ENCODE measurements around the gene PIAS2.
A peak's percentile ranks its signal among the peaks of the same experiment; 100 is the strongest.
"Not testable (repeated sequence)": the region's sequence is repeated elsewhere in the genome, so short reads cannot be mapped to it uniquely, and the experiment has no call there.

The PIAS2 gene

GRCh38 chr18:46832849-46833248 is 84.5 kb downstream of the PIAS2 start:
- no peak for TF ChIP-seq CTCF (IDR thresholded peaks at IDR 0.05; ENCODE audit: control insufficient read depth, extremely low read depth, insufficient read depth)
- H3K4me3 ChIP-seq (ENCODE audit: low read depth, low read length), result no peak overlapping the region
- DNase-seq (ENCODE audit: low read depth), result peak; percentile 54

- DNase-seq (ENCODE audit: low read depth), result not testable (repeated sequence)
These were observed 84.9 kb downstream of the PIAS2 start for GRCh38 chr18:46832422-46832821.

GRCh38 chr18:46831434-46831833 is 85.9 kb downstream of the PIAS2 start:
- no peak overlapping the region for H3K4me3 ChIP-seq (ENCODE audit: low read depth, low read length)
- TF ChIP-seq CTCF (IDR thresholded peaks at IDR 0.05; ENCODE audit: control insufficient read depth, extremely low read depth, insufficient read depth), result no peak
- no peak for DNase-seq (ENCODE audit: low read depth)

More at GRCh38 chr18:46832422-46832821, 84.9 kb downstream of the PIAS2 start:
- H3K4me3 ChIP-seq (ENCODE audit: low read depth, low read length), result not testable (repeated sequence)

GRCh38 chr18:46830633-46831032 is 86.7 kb downstream of the PIAS2 start:
- H3K4me3 ChIP-seq (ENCODE audit: low read depth, low read length), result no peak overlapping the region
- no peak for DNase-seq (ENCODE audit: low read depth)
- TF ChIP-seq CTCF (IDR thresholded peaks at IDR 0.05; ENCODE audit: control insufficient read depth, extremely low read depth, insufficient read depth), result no peak

- 0 out of 2 replicates have a peak, but pooled peaks have one; percentile 17 for TF ChIP-seq CTCF (IDR thresholded peaks at IDR 0.05; ENCODE audit: control insufficient read depth, extremely low read depth, insufficient read depth)
- H3K4me3 ChIP-seq (ENCODE audit: low read depth, low read length), result no peak overlapping the region
- no peak for DNase-seq (ENCODE audit: low read depth)
These were observed 87.4 kb downstream of the PIAS2 start for GRCh38 chr18:46829947-46830346.

- no peak for DNase-seq (ENCODE audit: low read depth)
- TF ChIP-seq CTCF (IDR thresholded peaks at IDR 0.05; ENCODE audit: control insufficient read depth, extremely low read depth, insufficient read depth), result no peak
- H3K4me3 ChIP-seq (ENCODE audit: low read depth, low read length), result no peak overlapping the region
These were observed 87.8 kb downstream of the PIAS2 start for GRCh38 chr18:46829531-46829930.

GRCh38 chr18:46821856-46822711 is 95.2 kb downstream of the PIAS2 start:
- H3K4me3 ChIP-seq (ENCODE audit: low read depth, low read length), result no peak overlapping the region
- DNase-seq (ENCODE audit: low read depth), result no peak
- no peak for TF ChIP-seq CTCF (IDR thresholded peaks at IDR 0.05; ENCODE audit: control insufficient read depth, extremely low read depth, insufficient read depth)
